NK-92 (cell line): ENCODE data around the gene RNF123.
"Not testable (repeated sequence)": the region's sequence is repeated elsewhere in the genome, so short reads cannot be mapped to it uniquely, and the experiment has no call there.

Experiments
- DNase-seq: peaks from one replicate; lab custom pipeline; 2025; ENCODE audit not compliant: unreplicated experiment; lab: John Stamatoyannopoulos, UW

Gene RNF123

GRCh38 chr3:49738067-49738713, 48.8 kb downstream of the RNF123 start:
- no peak for DNase-seq

GRCh38 chr3:49740427-49740826, 51.1 kb downstream of the RNF123 start:
- no peak for DNase-seq

GRCh38 chr3:49745986-49746385, 56.6 kb downstream of the RNF123 start:
- DNase-seq, result no peak

- DNase-seq, result no peak
These were observed 58.6 kb downstream of the RNF123 start for GRCh38 chr3:49747792-49748480.

- DNase-seq, result not testable (repeated sequence)
These were observed 59.5 kb downstream of the RNF123 start for GRCh38 chr3:49748874-49749273.

GRCh38 chr3:49750056-49750455, 60.7 kb downstream of the RNF123 start:
- DNase-seq, result no peak

GRCh38 chr3:49751501-49751900, 62.1 kb downstream of the RNF123 start:
- DNase-seq, result no peak

- DNase-seq, result no peak
These were observed 65.2 kb downstream of the RNF123 start for GRCh38 chr3:49754536-49754935.

- DNase-seq, result no peak
These were observed 66.7 kb downstream of the RNF123 start for GRCh38 chr3:49756036-49756435.

- no peak for DNase-seq
These were observed 67.8 kb downstream of the RNF123 start for GRCh38 chr3:49757197-49757596.

GRCh38 chr3:49759226-49759625, 69.9 kb downstream of the RNF123 start:
- DNase-seq, result no peak

- no peak for DNase-seq
These were observed 72.3 kb downstream of the RNF123 start for GRCh38 chr3:49761661-49762060.

GRCh38 chr3:49763981-49764380, 74.6 kb downstream of the RNF123 start:
- DNase-seq, result no peak

GRCh38 chr3:49769286-49769915, 80.0 kb downstream of the RNF123 start:
- no peak for DNase-seq

- no peak for DNase-seq
These were observed 80.6 kb downstream of the RNF123 start for GRCh38 chr3:49769926-49770325.
